AG04450 (cell line): ENCODE data around the gene FAM170B. TPM values are rescaled to one million over a fixed set of nuclear protein-coding genes. Genes with fewer than 3 reads are reported as not detected.

ENCODE experiments used
- CTCF ChIA-PET: fragments of 300-600, 350-600 bp; formaldehyde crosslinking; extraction: SDS; loops from one replicate; lab custom pipeline; 2022; ENCODE audit warnings: antibody characterized with exemption, inconsistent platforms; lab: Charles Lee
- POLR2A ChIA-PET: fragments of 350-600 bp; formaldehyde crosslinking; extraction: SDS; loops from one replicate; lab custom pipeline; 2021; ENCODE audit warnings: antibody characterized with exemption, inconsistent platforms; lab: Yijun Ruan, JAX
- DNase-seq: peaks from one replicate; pipeline ENCODE4 v3.0.0-alpha.2; 2011; ENCODE audit warnings: low read depth, low spot score
- H3K27ac ChIP-seq: one replicate; pipeline ENCODE4 v1.5.1; 2012; ENCODE audit warnings: low read depth, low read length, control low read depth
- H3K27me3 ChIP-seq: one replicate; pipeline ENCODE4 v1.6.0; 2012; ENCODE audit warnings: low read length; ENCODE audit not compliant: control insufficient read depth, insufficient read depth
- H3K4me3 ChIP-seq: 2 replicates; pipeline ENCODE4 v1.5.1; 2011; ENCODE audit warnings: mild to moderate bottlenecking, low read depth, low read length, control low read depth
- H3K9me3 ChIP-seq: 2 replicates; pipeline ENCODE4 v1.5.1; 2012; ENCODE audit warnings: low read length; ENCODE audit not compliant: control insufficient read depth, insufficient read depth
- CTCF ChIP-seq: IDR thresholded peaks from 2 replicates; pipeline ENCODE4 v1.5.1; 2011; ENCODE audit warnings: low read depth, low read length, control low read depth, inconsistent platforms
- polyA plus RNA-seq: library from polyadenylated mRNA; depleted of rRNA; stranded (reverse); fragments of >200 nt; gene quantifications from 2 replicates; pipeline ENCODE4 v1.2.3, GENCODE V29; 2011

The FAM170B gene
- polyA plus RNA-seq, 1 experiment: not detected

- H3K27me3 ChIP-seq: no peaks in the 10 kb centered on the region
- ChIA-PET CTCF (interaction anchor here (0.7 to 1.2 kb wide), 2 partner anchors 12 kb away, joined by 6 read pairs; no protein-coding TSS in a partner anchor), POLR2A (no interaction called here)
- H3K27ac ChIP-seq: no peak overlapping the region
- DNase-seq: no peak
- no peak for TF ChIP-seq CTCF
- H3K9me3 ChIP-seq: peaks cover 6% of the 10 kb centered on the region
- no peak overlapping the region for H3K4me3 ChIP-seq
Observed at GRCh38 chr10:49152663-49153062, 18.8 kb upstream of the FAM170B start.

GRCh38 chr10:49152037-49152436 is 18.2 kb upstream of the FAM170B start:
- H3K27ac ChIP-seq: no peak overlapping the region
- no peak for DNase-seq
- no peak for TF ChIP-seq CTCF
- peaks cover 9% of the 10 kb centered on the region for H3K9me3 ChIP-seq
- H3K4me3 ChIP-seq: no peak overlapping the region
- CTCF ChIA-PET: interaction anchor here (0.7 to 1.2 kb wide), 2 partner anchors 12 kb away, joined by 6 read pairs; no protein-coding TSS in a partner anchor
- H3K27me3 ChIP-seq: no peaks in the 10 kb centered on the region
- POLR2A ChIA-PET: no interaction called here

GRCh38 chr10:49151481-49151880 is 17.7 kb upstream of the FAM170B start:
- Histone ChIP-seq H3K27ac (no peak overlapping the region), H3K4me3 (no peak overlapping the region), H3K9me3 (peaks cover 9% of the 10 kb centered on the region), H3K27me3 (no peaks in the 10 kb centered on the region)
- ChIA-PET CTCF (interaction anchor here (0.7 to 1.2 kb wide), 2 partner anchors 13 to 672 kb away, joined by 3 to 6 read pairs; no protein-coding TSS in a partner anchor), POLR2A (no interaction called here)
- DNase-seq: no peak
- no peak for TF ChIP-seq CTCF

- no peaks in the 10 kb centered on the region for H3K27me3 ChIP-seq
- ChIA-PET POLR2A (no interaction called here), CTCF (interaction anchor here (0.7 kb wide), 1 partner anchor 671 kb away, joined by 3 read pairs; no protein-coding TSS in a partner anchor)
- no peak overlapping the region for H3K27ac ChIP-seq
- no peak overlapping the region for H3K4me3 ChIP-seq
- peaks cover 9% of the 10 kb centered on the region for H3K9me3 ChIP-seq
- no peak for DNase-seq
- no peak for TF ChIP-seq CTCF
Observed at GRCh38 chr10:49151025-49151445, 17.2 kb upstream of the FAM170B start.

DNA sequence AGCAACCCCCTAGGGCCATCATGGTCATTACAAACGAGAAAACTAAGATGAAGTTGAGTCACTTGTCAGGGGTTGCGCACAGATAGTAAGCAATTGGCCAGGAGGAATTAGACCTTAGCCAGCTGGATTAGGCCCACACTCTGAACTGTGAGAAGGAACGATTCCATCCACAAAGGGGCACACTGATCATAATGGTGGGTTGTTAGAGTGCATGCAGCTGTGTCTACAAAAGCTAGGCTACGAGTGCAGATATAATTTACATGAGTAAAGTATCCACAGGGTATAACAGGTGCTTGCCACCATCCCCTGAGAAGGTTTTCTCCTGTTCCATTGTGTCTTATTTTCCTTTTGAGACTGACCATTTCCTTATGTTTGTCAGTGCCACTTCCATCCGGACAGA is 16.6 kb upstream of the FAM170B start:
- Histone ChIP-seq H3K27me3 (no peaks in the 10 kb centered on the region), H3K27ac (no peak overlapping the region), H3K4me3 (no peak overlapping the region), H3K9me3 (peaks cover 9% of the 10 kb centered on the region)
- CTCF ChIA-PET: no interaction called here
- no peak for DNase-seq
- POLR2A ChIA-PET: no interaction called here
- TF ChIP-seq CTCF: no peak
